Lower leg skin (tissue), 3 donors: Measurements from ENCODE around the gene DRAXIN.

Source experiments
- POLR2A ChIP-seq, 2 donors: fragments of 450-650 bp; IDR thresholded peaks; one replicate each; pipeline ENCODE4 v1.6.1; 2016 to 2017; ENCODE audit warnings: antibody characterized with exemption in 2 of 2, mild to moderate bottlenecking in 1 of 2, moderate library complexity in 1 of 2
- TF ChIP-seq, protein P1 (sequence below), 3 donors: fragments of 450-650 bp; IDR thresholded peaks; one replicate each; pipeline ENCODE4 v1.5.1; 2016; ENCODE audit warnings: antibody characterized with exemption in 3 of 3, mild to moderate bottlenecking in 3 of 3, moderate library complexity in 2 of 3

DNA sequence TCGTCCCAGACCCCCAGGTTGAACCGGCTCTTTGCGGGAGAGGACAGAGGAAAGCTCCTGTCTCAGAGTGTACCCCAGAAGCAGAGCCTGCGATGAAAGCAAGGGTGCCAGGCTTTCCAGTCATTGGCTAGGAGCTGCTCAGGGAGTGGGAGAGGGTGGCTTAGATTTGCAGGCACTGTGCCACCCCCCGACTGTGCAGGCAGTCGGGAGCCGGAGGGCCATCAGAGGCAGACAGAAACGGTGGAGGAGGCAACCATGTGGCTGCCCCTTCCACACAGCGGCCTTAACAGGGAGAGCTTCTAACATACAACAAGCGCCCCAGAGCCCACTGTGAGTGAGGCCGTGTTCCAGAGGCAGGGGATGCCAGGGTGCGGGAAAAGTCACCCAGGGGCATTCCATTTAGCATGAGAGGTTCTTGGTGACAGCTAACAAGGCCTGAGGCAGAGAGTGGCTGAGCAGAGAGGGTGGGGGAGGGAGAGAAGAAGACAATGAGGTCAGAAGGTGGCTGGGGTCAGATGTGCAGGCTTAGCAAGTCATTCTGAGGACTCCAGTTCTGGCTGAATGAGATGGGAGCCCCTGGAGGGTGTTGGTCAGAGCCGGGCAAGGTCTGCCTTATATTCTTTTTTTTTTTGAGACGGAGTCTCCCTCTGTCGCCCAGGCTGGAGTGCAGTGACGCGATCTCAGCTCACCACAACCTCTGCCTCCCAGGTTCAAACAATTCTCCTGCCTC is 61.0 kb downstream of the DRAXIN start:
- TF ChIP-seq, protein P1, sequence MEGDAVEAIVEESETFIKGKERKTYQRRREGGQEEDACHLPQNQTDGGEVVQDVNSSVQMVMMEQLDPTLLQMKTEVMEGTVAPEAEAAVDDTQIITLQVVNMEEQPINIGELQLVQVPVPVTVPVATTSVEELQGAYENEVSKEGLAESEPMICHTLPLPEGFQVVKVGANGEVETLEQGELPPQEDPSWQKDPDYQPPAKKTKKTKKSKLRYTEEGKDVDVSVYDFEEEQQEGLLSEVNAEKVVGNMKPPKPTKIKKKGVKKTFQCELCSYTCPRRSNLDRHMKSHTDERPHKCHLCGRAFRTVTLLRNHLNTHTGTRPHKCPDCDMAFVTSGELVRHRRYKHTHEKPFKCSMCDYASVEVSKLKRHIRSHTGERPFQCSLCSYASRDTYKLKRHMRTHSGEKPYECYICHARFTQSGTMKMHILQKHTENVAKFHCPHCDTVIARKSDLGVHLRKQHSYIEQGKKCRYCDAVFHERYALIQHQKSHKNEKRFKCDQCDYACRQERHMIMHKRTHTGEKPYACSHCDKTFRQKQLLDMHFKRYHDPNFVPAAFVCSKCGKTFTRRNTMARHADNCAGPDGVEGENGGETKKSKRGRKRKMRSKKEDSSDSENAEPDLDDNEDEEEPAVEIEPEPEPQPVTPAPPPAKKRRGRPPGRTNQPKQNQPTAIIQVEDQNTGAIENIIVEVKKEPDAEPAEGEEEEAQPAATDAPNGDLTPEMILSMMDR (IDR thresholded peaks at IDR 0.05): no peak
- TF ChIP-seq POLR2A (IDR thresholded peaks at IDR 0.05): no peak
